K562 (cell line): ENCODE results near the gene ZFPM1. TPM values are rescaled to one million over a fixed set of nuclear protein-coding genes. Genes with fewer than 3 reads are reported as not detected.

Experiments
- ATAC-seq: fragments of 200-7000 bp; cut with Tn5 transposase; 3 replicates; pipeline ENCODE4 v1.9.1; 2020; ENCODE audit warnings: moderate library complexity
- BruUV-seq: library from RNA; stranded (reverse); fragments of 400-500 nt; replicated peaks from 2 replicates; lab custom pipeline; 2021; lab: Mats Ljungman, UMichigan
- CTCF ChIA-PET: fragments of 300-600 bp; formaldehyde crosslinking; extraction: SDS; loops from one replicate; lab custom pipeline; 2021; ENCODE audit warnings: low intra/inter-chr PET ratio; lab: Yijun Ruan, JAX
- POLR2A ChIA-PET: fragments of 300-600, 350-650 bp; sonication (Branson Sonifier 250); formaldehyde crosslinking; extraction: SDS; loops from one replicate; lab custom pipeline; 2021; ENCODE audit warnings: antibody characterized with exemption, inconsistent platforms; lab: Yijun Ruan, JAX
- DNase-seq, 4 experiments: peaks; one replicate each; pipeline versions ENCODE4 v3.0.0 to v3.0.0-alpha.2; 2011 to 2018; ENCODE audit warnings: low spot score in 3 of 4, mixed read lengths in 3 of 4; ENCODE audit errors: extremely low read depth in 1 of 4
- FAIRE-seq: peaks from 2 replicates; lab custom pipeline; 2011; peaks lifted over from hg19 to GRCh38; lab: Jason Lieb, UNC
- H2AFZ ChIP-seq: 2 replicates; pipeline ENCODE4 v1.6.0; 2011; ENCODE audit warnings: low read depth, low read length, control low read depth, inconsistent platforms
- H3K27ac ChIP-seq: fragments of 200-600 bp; 3 replicates; pipeline ENCODE4 v1.8.0; 2011; ENCODE audit warnings: low read depth, mild to moderate bottlenecking, control low read depth, inconsistent platforms, low read length, moderate library complexity, mixed read lengths; ENCODE audit errors: extremely low read depth
- H3K27me3 ChIP-seq, 2 experiments: fragments of 300-600 bp in 1 of 2; 2 replicates in 1 of 2; 3 replicates in 1 of 2; pipeline versions ENCODE4 v1.6.0 to v1.8.0; 2011; ENCODE audit warnings: inconsistent platforms in 2 of 2, low read length in 2 of 2, mild to moderate bottlenecking in 1 of 2, mixed read lengths in 1 of 2, moderate library complexity in 1 of 2; ENCODE audit not compliant: control insufficient read depth in 2 of 2, insufficient read depth in 2 of 2
- H3K36me3 ChIP-seq: fragments of 300-600 bp; 3 replicates; pipeline ENCODE4 v1.8.0; 2011; ENCODE audit warnings: mild to moderate bottlenecking, low read length, inconsistent platforms; ENCODE audit not compliant: control insufficient read depth, insufficient read depth
- H3K4me1 ChIP-seq, 2 experiments: fragments of 200-600 bp in 1 of 2; replicated peaks in 1 of 2; 2 replicates in 1 of 2; 3 replicates in 1 of 2; pipeline versions ENCODE4 v1.5.1 to v1.8.0; 2011; ENCODE audit warnings: inconsistent platforms in 2 of 2, low read length in 2 of 2, mild to moderate bottlenecking in 1 of 2, mixed read lengths in 1 of 2, moderate library complexity in 1 of 2; ENCODE audit not compliant: control insufficient read depth in 2 of 2, insufficient read depth in 2 of 2
- H3K4me2 ChIP-seq: 2 replicates; pipeline ENCODE4 v1.6.1; 2011; ENCODE audit warnings: low read length, control low read depth, inconsistent platforms, mixed read lengths; ENCODE audit not compliant: insufficient read depth
- H3K4me3 ChIP-seq: fragments of 200-600 bp; sonication (generic), shearing (Covaris generic); 2 replicates; pipeline ENCODE4 v1.5.1; 2016; ENCODE audit warnings: control low read depth, inconsistent platforms
- H3K79me2 ChIP-seq: fragments of 200-600 bp; 3 replicates; pipeline ENCODE4 v1.8.0; 2011; ENCODE audit warnings: low read length, inconsistent platforms; ENCODE audit not compliant: control insufficient read depth, insufficient read depth
- H3K9ac ChIP-seq, 2 experiments: 2 replicates each; pipeline versions ENCODE4 v1.6.0 to v1.6.1; 2011; ENCODE audit warnings: low read depth in 2 of 2, low read length in 2 of 2, control low read depth in 1 of 2, inconsistent platforms in 1 of 2, mild to moderate bottlenecking in 1 of 2, mixed read lengths in 1 of 2; ENCODE audit not compliant: insufficient read depth in 1 of 2
- H3K9me1 ChIP-seq: one replicate; pipeline ENCODE4 v1.6.0; 2011; ENCODE audit warnings: inconsistent platforms, mild to moderate bottlenecking, low read length, moderate library complexity; ENCODE audit not compliant: control insufficient read depth, insufficient read depth
- H3K9me3 ChIP-seq: replicated peaks from 2 replicates; pipeline ENCODE4 v1.5.1; 2011; ENCODE audit warnings: low read depth, low read length, inconsistent platforms; ENCODE audit not compliant: control insufficient read depth, insufficient read depth
- H4K20me1 ChIP-seq: replicated peaks from 2 replicates; pipeline ENCODE4 v1.6.1; 2011; ENCODE audit warnings: low read length, inconsistent platforms, mixed read lengths; ENCODE audit not compliant: control insufficient read depth, insufficient read depth
- ATF4 ChIP-seq: fragments of 450-650 bp; formaldehyde crosslinking; IDR thresholded peaks from 2 replicates; pipeline ENCODE4 v1.4.0; 2022; ENCODE audit warnings: mild to moderate bottlenecking, moderate library complexity
- ETS1 ChIP-seq: conservative IDR thresholded peaks from 2 replicates; pipeline ENCODE4 v1.6.1; 2011; ENCODE audit warnings: low read depth, mild to moderate bottlenecking, low read length; ENCODE audit not compliant: control insufficient read depth
- HBP1 ChIP-seq: fragments of 450-650 bp; formaldehyde crosslinking; IDR thresholded peaks from 2 replicates; pipeline ENCODE4 v1.4.0; 2022; ENCODE audit warnings: missing genetic modification characterization
- HNRNPL ChIP-seq: fragments of 200-400 bp; formaldehyde crosslinking; IDR thresholded peaks from 2 replicates; pipeline ENCODE4 v1.6.1; 2017; ENCODE audit warnings: low read depth, mild to moderate bottlenecking, low read length
- HOXB6 ChIP-seq: fragments of 250-450 bp; sonication (Bioruptor Pico); IDR thresholded peaks from 2 replicates; pipeline ENCODE4 v1.5.1; 2022; ENCODE audit warnings: mild to moderate bottlenecking, borderline replicate concordance
- ID3 ChIP-seq, 2 experiments: fragments of 250-450 bp in 1 of 2; fragments of 450-650 bp in 1 of 2; sonication (Bioruptor Pico) in 1 of 2; IDR thresholded peaks; 2 replicates each; pipeline versions ENCODE4 v1.6.1 to v1.8.0; 2016 to 2021; ENCODE audit warnings: mild to moderate bottlenecking in 2 of 2, moderate library complexity in 2 of 2, missing compliant biosample characterization in 1 of 2, missing genetic modification characterization in 1 of 2
- ILF3 ChIP-seq: fragments of 450-650 bp; IDR thresholded peaks from 2 replicates; pipeline ENCODE4 v1.6.1; 2018; ENCODE audit warnings: antibody characterized with exemption, mild to moderate bottlenecking, moderate library complexity, borderline replicate concordance
- KLF10 ChIP-seq: fragments of 250-450 bp; sonication (Bioruptor Pico); IDR thresholded peaks from 2 replicates; pipeline ENCODE4 v1.6.1; 2021; ENCODE audit warnings: matching md5 sums
- SRSF9 ChIP-seq: fragments of 200-400 bp; formaldehyde crosslinking; IDR thresholded peaks from 2 replicates; pipeline ENCODE4 v1.6.1; 2017; ENCODE audit warnings: low read depth, low read length, borderline replicate concordance
- ZBTB5 ChIP-seq: fragments of 450-650 bp; IDR thresholded peaks from 2 replicates; pipeline ENCODE4 v1.6.1; 2017; ENCODE audit warnings: antibody characterized with exemption
- ZEB2 ChIP-seq: fragments of 450-650 bp; IDR thresholded peaks from 2 replicates; pipeline ENCODE4 v1.6.1; 2016
- ZNF696 ChIP-seq: fragments of 250-450 bp; sonication (Bioruptor Pico); conservative IDR thresholded peaks from 2 replicates; pipeline ENCODE4 v1.4.0; 2020; ENCODE audit warnings: mild to moderate bottlenecking, moderate library complexity
- ZNF75A ChIP-seq: fragments of 450-650 bp; formaldehyde crosslinking; IDR thresholded peaks from 2 replicates; pipeline ENCODE4 v1.4.0; 2020; ENCODE audit warnings: mild to moderate bottlenecking
- WGBS: fragments of 100-300 bp; shearing (Covaris generic); methylation state at CpG from one replicate; pipeline ENCODE4 v1.1.6; 2016; ENCODE audit warnings: low coverage, mixed read lengths; ENCODE audit not compliant: insufficient coverage; ENCODE audit errors: missing lambda C conversion rate; 5-methylcytosine and 5-hydroxymethylcytosine counted together
- in situ Hi-C: fragments of 300-500 bp; cut with MboI; formaldehyde crosslinking; loops from 4 replicates; pipeline ENCODE4 v1.15.0; 2018; ENCODE audit warnings: inconsistent platforms, mixed read lengths
- intact Hi-C: fragments of 100-400 bp; cut with micrococcal nuclease; formaldehyde crosslinking; loops from 2 replicates; pipeline ENCODE4 v1.14.2; 2022
- polyA plus RNA-seq, 8 experiments: library from polyadenylated mRNA; depleted of rRNA in 4 of 8; stranded (reverse) in 5 of 8; unstranded in 3 of 8; fragments of >200 nt; fragmentation: Nextera tagmentation in 2 of 8; fragmentation: Illumina TruSeq in 1 of 8; extraction: Ambion mirVana in 2 of 8; extraction: Trizol in 1 of 8; gene quantifications; 2 replicates each; pipeline versions ENCODE4 v1.2.1 to v1.2.3, GENCODE V29; 2011 to 2014; ENCODE audit warnings: inconsistent platforms in 1 of 8, missing spikeins in 1 of 8
- total RNA-seq, 7 experiments: library from RNA; depleted of rRNA in 6 of 7; stranded (reverse); fragments of >200 nt in 6 of 7; fragmentation: Illumina TruSeq in 2 of 7; extraction: Trizol in 2 of 7; gene quantifications; 2 replicates each; pipeline versions ENCODE4 v1.2.1 to v1.2.3, GENCODE V29; 2011 to 2021; ENCODE audit warnings: low replicate concordance in 1 of 7

The ZFPM1 gene
- total and polyA plus RNA-seq, 9 of the 15 experiments (the other 6 are each of a cell fraction or from before 2014, with no cell fraction given): 0.03 to 35.9 (median 1.4) TPM

GRCh38 chr16:88576307-88576706, 123.2 kb downstream of the ZFPM1 start:
- Histone ChIP-seq H3K9ac (peak overlapping the region in 1 of 2 experiments; percentile 41; a peak in 1 of 4 replicates), H3K79me2 (peaks cover 89% of the 10 kb centered on the region), H3K4me3 (no peak overlapping the region), H3K4me1 (peaks cover 8 to 9% of the 10 kb centered on the region in 2 experiments; a peak in 4 of 5 replicates), H3K27ac (no peak overlapping the region), H4K20me1 (peaks cover 27% of the 10 kb centered on the region), H3K9me1 (peaks cover 6% of the 10 kb centered on the region), H2AFZ (no peak overlapping the region), H3K4me2 (no peak overlapping the region), H3K27me3 (no peaks in the 10 kb centered on the region), H3K36me3 (peaks cover 93% of the 10 kb centered on the region), H3K9me3 (no peaks in the 10 kb centered on the region)
- ChIA-PET CTCF (no interaction called here), POLR2A (interaction anchor here (2.1 kb wide), 1 partner anchor 20 kb away, joined by 5 read pairs; no protein-coding TSS in a partner anchor)
- no TSS peak for BruUV-seq
- no peak for DNase-seq
- intact Hi-C loops: no loop called here
- ATAC-seq: no peak
- in situ Hi-C loops: no loop called here
- no peak for TF ChIP-seq HOXB6 (CRISPR knock-in tag)
- no peak for TF ChIP-seq ETS1
- no peak for TF ChIP-seq ZBTB5
- TF ChIP-seq KLF10 (CRISPR knock-in tag): no peak
- no peak for TF ChIP-seq ILF3
- TF ChIP-seq ATF4 (CRISPR knock-in tag): no peak
- no peak for TF ChIP-seq ZNF696 (CRISPR knock-in tag)
- no peak for TF ChIP-seq ZEB2
- TF ChIP-seq SRSF9: no peak
- TF ChIP-seq HBP1 (CRISPR knock-in tag): no peak
- no peak for TF ChIP-seq ZNF75A (CRISPR knock-in tag)
- no peak for TF ChIP-seq ID3 (CRISPR knock-in tag; IDR thresholded peaks at IDR 0.05)
- no peak for TF ChIP-seq ID3 (tag; IDR thresholded peaks at IDR 0.05)
- no peak for TF ChIP-seq HNRNPL
- no peak for FAIRE-seq
- 94% methylated on average over 13 of the region's 13 CpGs for WGBS
